GM20431 (cell line): Measurements from ENCODE around the gene DNAJC9.

Experiments
- in situ Hi-C: fragments of 300-500 bp; cut with MseI, MboI; formaldehyde crosslinking; loops from one replicate; pipeline ENCODE4 v1.15.0; 2020; ENCODE audit warnings: low sequenced_read_pairs; ENCODE audit not compliant: unreplicated experiment

Gene DNAJC9

GRCh38 chr10:73205081-73205480, 42.0 kb downstream of the DNAJC9 start:
- in situ Hi-C loops: no loop called here
